CD14-positive monocyte (primary cell): Measurements from ENCODE around the gene WNT11. TPM values are rescaled to one million over a fixed set of nuclear protein-coding genes. Genes with fewer than 3 reads are reported as not detected.

Experiments
- DNase-seq, 3 donors: peaks; one replicate each; pipeline ENCODE4 v3.0.0-alpha.2; 2011 to 2022
- H2AFZ ChIP-seq: 2 replicates; pipeline ENCODE4 v1.6.0; 2012; ENCODE audit warnings: mild to moderate bottlenecking, low read depth, low read length, inconsistent platforms; ENCODE audit not compliant: insufficient read depth, poor library complexity, severe bottlenecking
- H3K27ac ChIP-seq, 2 donors: 1 replicate in 1 of 2; 2 replicates in 1 of 2; pipeline ENCODE4 v1.5.1; 2012 to 2013; ENCODE audit warnings: low read length in 2 of 2, control low read depth in 1 of 2, inconsistent platforms in 1 of 2, low read depth in 1 of 2, mild to moderate bottlenecking in 1 of 2
- H3K27me3 ChIP-seq, 2 donors: one replicate each; pipeline versions ENCODE4 v1.6.0 to v1.6.1; 2011 to 2013; ENCODE audit warnings: low read length in 2 of 2; ENCODE audit not compliant: control insufficient read depth in 2 of 2, insufficient read depth in 2 of 2
- H3K36me3 ChIP-seq, 2 donors: replicated peaks in 1 of 2; 1 replicate in 1 of 2; 2 replicates in 1 of 2; pipeline versions ENCODE4 v1.5.1 to v1.6.1; 2012 to 2013; ENCODE audit warnings: low read length in 2 of 2, control low read depth in 1 of 2, inconsistent platforms in 1 of 2, mild to moderate bottlenecking in 1 of 2; ENCODE audit not compliant: insufficient read depth in 2 of 2, control insufficient read depth in 1 of 2
- H3K4me1 ChIP-seq, 2 donors: 1 replicate in 1 of 2; 2 replicates in 1 of 2; pipeline versions ENCODE4 v1.5.1 to v1.6.1; 2012 to 2013; ENCODE audit warnings: low read length in 2 of 2, control low read depth in 1 of 2, inconsistent platforms in 1 of 2, mild to moderate bottlenecking in 1 of 2, moderate library complexity in 1 of 2; ENCODE audit not compliant: insufficient read depth in 2 of 2, control insufficient read depth in 1 of 2
- H3K4me2 ChIP-seq: replicated peaks from 2 replicates; pipeline ENCODE3; 2012; ENCODE audit warnings: low read length, moderate library complexity, mild to moderate bottlenecking; ENCODE audit not compliant: poor library complexity, severe bottlenecking; ENCODE audit errors: extremely low read depth
- H3K4me3 ChIP-seq, 3 experiments: fragments of 200-600 bp in 1 of 3; sonication (generic) in 1 of 3; replicated peaks in 1 of 3; 1 replicate in 2 of 3; 2 replicates in 1 of 3; pipeline ENCODE4 v1.5.1; 2011 to 2013; ENCODE audit warnings: low read length in 3 of 3, mild to moderate bottlenecking in 3 of 3, control low read depth in 2 of 3, low read depth in 2 of 3, inconsistent platforms in 1 of 3, moderate library complexity in 1 of 3
- H3K79me2 ChIP-seq: 2 replicates; pipeline ENCODE4 v1.6.0; 2012; ENCODE audit warnings: mild to moderate bottlenecking, control low read depth, inconsistent platforms, low read length, moderate library complexity; ENCODE audit not compliant: insufficient read depth
- H3K9ac ChIP-seq: 2 replicates; pipeline ENCODE4 v1.6.0; 2017; ENCODE audit warnings: low read length, mild to moderate bottlenecking; ENCODE audit not compliant: insufficient read depth, poor library complexity, severe bottlenecking
- H3K9me3 ChIP-seq, 2 donors: replicated peaks in 1 of 2; 1 replicate in 1 of 2; 2 replicates in 1 of 2; pipeline versions ENCODE4 v1.5.1 to v1.6.1; 2012 to 2013; ENCODE audit warnings: low read length in 2 of 2, control low read depth in 1 of 2; ENCODE audit not compliant: control insufficient read depth in 1 of 2, insufficient read depth in 1 of 2
- H4K20me1 ChIP-seq: 2 replicates; pipeline ENCODE4 v1.6.0; 2012; ENCODE audit warnings: mild to moderate bottlenecking, low read length, control low read depth, moderate library complexity; ENCODE audit not compliant: insufficient read depth
- H3K27ac Mint-ChIP-seq, 7 donors: one replicate each; pipeline ENCODE4 v1.8.0; 2020; ENCODE audit warnings: mild to moderate bottlenecking in 7 of 7, mixed read lengths in 7 of 7, moderate library complexity in 6 of 7, inconsistent platforms in 2 of 7
- H3K27me3 Mint-ChIP-seq, 3 donors: one replicate each; pipeline ENCODE4 v1.8.0; 2021 to 2022; ENCODE audit warnings: low read depth in 3 of 3, mild to moderate bottlenecking in 3 of 3, mixed read lengths in 3 of 3, moderate library complexity in 3 of 3, inconsistent platforms in 1 of 3
- H3K36me3 Mint-ChIP-seq, 2 donors: one replicate each; pipeline ENCODE4 v1.8.0; 2020; ENCODE audit warnings: mixed read lengths in 2 of 2, inconsistent platforms in 1 of 2, mild to moderate bottlenecking in 1 of 2
- H3K4me1 Mint-ChIP-seq: one replicate; pipeline ENCODE4 v1.8.0; 2020; ENCODE audit warnings: mild to moderate bottlenecking, mixed read lengths
- H3K4me3 Mint-ChIP-seq, 2 donors: one replicate each; pipeline ENCODE4 v1.8.0; 2020; ENCODE audit warnings: mild to moderate bottlenecking in 2 of 2, mixed read lengths in 2 of 2, moderate library complexity in 1 of 2
- H3K9me3 Mint-ChIP-seq, 7 donors: one replicate each; pipeline ENCODE4 v1.8.0; 2020 to 2022; ENCODE audit warnings: mixed read lengths in 7 of 7, mild to moderate bottlenecking in 6 of 7, moderate library complexity in 6 of 7, inconsistent platforms in 2 of 7
- WGBS: methylation state at CpG from one replicate; pipeline ENCODE4 v1.1.5; 2013; ENCODE audit warnings: missing lambda C conversion rate; ENCODE audit not compliant: insufficient coverage; 5-methylcytosine and 5-hydroxymethylcytosine counted together
- intact Hi-C, 2 donors: fragments of 100-400 bp; cut with micrococcal nuclease; formaldehyde crosslinking; loops; one replicate each; pipeline versions ENCODE4 v1.15.0 to v1.15.1; 2023
- polyA plus RNA-seq, 3 donors: library from polyadenylated mRNA; depleted of rRNA in 1 of 3; unstranded in 2 of 3; stranded (reverse) in 1 of 3; fragments of 300-500 nt in 2 of 3; fragments of >200 nt in 1 of 3; fragmentation: Illumina TruSeq in 2 of 3; gene quantifications; 1 replicate in 2 of 3; 2 replicates in 1 of 3; pipeline ENCODE4 v1.2.3, GENCODE V29; 2012 to 2021
- TF ChIP-seq, protein P1 (sequence below): fragments of 200-600 bp; IDR thresholded peaks from one replicate; pipeline ENCODE4 v1.8.0; 2022; ENCODE audit warnings: antibody characterized with exemption, mild to moderate bottlenecking

WNT11 gene
- polyA plus RNA-seq, 3 donors = 0.09 to 0.24 (median 0.21) TPM

DNA sequence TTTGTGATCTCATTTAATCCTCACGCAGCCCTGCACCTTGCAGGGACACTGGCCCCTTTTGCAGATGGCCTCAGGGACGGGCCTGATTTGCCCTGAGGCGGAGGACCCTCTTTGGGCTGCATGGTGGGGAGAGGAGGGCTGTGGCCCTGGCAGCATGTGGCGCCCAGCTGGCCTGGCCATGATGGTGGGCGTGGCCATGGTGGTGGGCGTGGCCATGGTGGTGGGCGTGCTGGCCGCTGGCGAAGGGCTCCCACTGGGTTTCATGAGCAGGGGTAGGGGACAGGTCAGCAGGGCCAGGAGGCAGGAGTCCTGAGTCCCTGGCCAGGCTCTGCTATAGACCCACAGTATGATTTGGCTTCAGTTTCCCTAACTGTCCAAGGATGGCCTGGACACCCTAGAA lies 13.1 kb downstream of the WNT11 start:
- Mint-ChIP-seq H3K9me3 (no peaks in the 10 kb centered on the region), H3K4me3 (no peak overlapping the region), H3K27me3 (peaks cover 2 to 5% (median 3%) of the 10 kb centered on the region in 3 donors), H3K4me1 (no peaks in the 10 kb centered on the region), H3K27ac (no peak overlapping the region), H3K36me3 (no peaks in the 10 kb centered on the region)
- Histone ChIP-seq H3K9me3 (no peaks in the 10 kb centered on the region), H3K79me2 (no peaks in the 10 kb centered on the region), H2AFZ (no peak overlapping the region), H4K20me1 (no peaks in the 10 kb centered on the region), H3K4me1 (no peaks in the 10 kb centered on the region), H3K27ac (no peak overlapping the region), H3K4me2 (no peak overlapping the region), H3K9ac (no peak overlapping the region), H3K4me3 (no peak overlapping the region), H3K36me3 (no peaks in the 10 kb centered on the region), H3K27me3 (no peaks in the 10 kb centered on the region)
- intact Hi-C loops = no loop called here
- 100% methylated on average over 8 of the region's 9 CpGs for WGBS
- no peak for DNase-seq
- TF ChIP-seq, protein P1, sequence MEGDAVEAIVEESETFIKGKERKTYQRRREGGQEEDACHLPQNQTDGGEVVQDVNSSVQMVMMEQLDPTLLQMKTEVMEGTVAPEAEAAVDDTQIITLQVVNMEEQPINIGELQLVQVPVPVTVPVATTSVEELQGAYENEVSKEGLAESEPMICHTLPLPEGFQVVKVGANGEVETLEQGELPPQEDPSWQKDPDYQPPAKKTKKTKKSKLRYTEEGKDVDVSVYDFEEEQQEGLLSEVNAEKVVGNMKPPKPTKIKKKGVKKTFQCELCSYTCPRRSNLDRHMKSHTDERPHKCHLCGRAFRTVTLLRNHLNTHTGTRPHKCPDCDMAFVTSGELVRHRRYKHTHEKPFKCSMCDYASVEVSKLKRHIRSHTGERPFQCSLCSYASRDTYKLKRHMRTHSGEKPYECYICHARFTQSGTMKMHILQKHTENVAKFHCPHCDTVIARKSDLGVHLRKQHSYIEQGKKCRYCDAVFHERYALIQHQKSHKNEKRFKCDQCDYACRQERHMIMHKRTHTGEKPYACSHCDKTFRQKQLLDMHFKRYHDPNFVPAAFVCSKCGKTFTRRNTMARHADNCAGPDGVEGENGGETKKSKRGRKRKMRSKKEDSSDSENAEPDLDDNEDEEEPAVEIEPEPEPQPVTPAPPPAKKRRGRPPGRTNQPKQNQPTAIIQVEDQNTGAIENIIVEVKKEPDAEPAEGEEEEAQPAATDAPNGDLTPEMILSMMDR = no peak

DNA sequence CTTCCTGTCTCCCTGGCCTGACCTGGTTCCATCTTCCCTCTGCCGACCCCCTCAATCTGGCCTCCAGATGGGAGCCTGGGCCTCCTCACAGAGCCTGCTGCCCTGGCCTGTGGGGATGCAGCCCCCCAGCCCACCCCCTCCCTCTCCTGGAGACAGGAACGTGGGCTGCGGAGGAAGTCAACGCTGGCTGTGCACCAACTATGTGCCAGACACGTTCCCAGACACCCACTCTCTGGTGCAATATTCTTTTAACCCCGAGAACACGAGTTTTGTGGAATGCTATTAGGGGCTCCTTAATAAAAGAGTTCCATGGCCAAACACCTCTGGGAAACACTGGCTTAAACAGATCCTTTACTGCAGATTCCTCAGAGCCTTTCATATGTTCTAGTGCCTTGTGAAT lies 15.9 kb downstream of the WNT11 start:
- Mint-ChIP-seq H3K27ac (no peak overlapping the region), H3K27me3 (peaks cover 1 to 5% (median 2%) of the 10 kb centered on the region in 3 donors), H3K9me3 (no peaks in the 10 kb centered on the region), H3K36me3 (no peaks in the 10 kb centered on the region), H3K4me3 (no peak overlapping the region), H3K4me1 (no peaks in the 10 kb centered on the region)
- Histone ChIP-seq H3K9me3 (no peaks in the 10 kb centered on the region), H4K20me1 (no peaks in the 10 kb centered on the region), H3K4me2 (no peak overlapping the region), H3K36me3 (no peaks in the 10 kb centered on the region), H3K4me1 (no peaks in the 10 kb centered on the region), H3K79me2 (no peaks in the 10 kb centered on the region), H2AFZ (no peak overlapping the region), H3K9ac (no peak overlapping the region), H3K27ac (no peak overlapping the region), H3K4me3 (no peak overlapping the region), H3K27me3 (no peaks in the 10 kb centered on the region)
- no peak for DNase-seq
- TF ChIP-seq, protein P1 = no peak
- 93% methylated on average over 3 of the region's 7 CpGs for WGBS
- intact Hi-C loops = no loop called here
